NT2/D1 (cell line): ENCODE data around the gene UBAP1L.

Experiments
- SUZ12 ChIP-seq: IDR thresholded peaks from 2 replicates; pipeline ENCODE4 v1.6.1; 2011; ENCODE audit not compliant: insufficient read length, insufficient read depth; ENCODE audit errors: extremely low read depth
- YY1 ChIP-seq: IDR thresholded peaks from 2 replicates; pipeline ENCODE4 v1.6.1; 2011; ENCODE audit not compliant: insufficient read length, insufficient read depth
- ZNF274 ChIP-seq: IDR thresholded peaks from 2 replicates; pipeline ENCODE4 v1.6.1; 2011; ENCODE audit warnings: mild to moderate bottlenecking, low read depth, low read length

DNA sequence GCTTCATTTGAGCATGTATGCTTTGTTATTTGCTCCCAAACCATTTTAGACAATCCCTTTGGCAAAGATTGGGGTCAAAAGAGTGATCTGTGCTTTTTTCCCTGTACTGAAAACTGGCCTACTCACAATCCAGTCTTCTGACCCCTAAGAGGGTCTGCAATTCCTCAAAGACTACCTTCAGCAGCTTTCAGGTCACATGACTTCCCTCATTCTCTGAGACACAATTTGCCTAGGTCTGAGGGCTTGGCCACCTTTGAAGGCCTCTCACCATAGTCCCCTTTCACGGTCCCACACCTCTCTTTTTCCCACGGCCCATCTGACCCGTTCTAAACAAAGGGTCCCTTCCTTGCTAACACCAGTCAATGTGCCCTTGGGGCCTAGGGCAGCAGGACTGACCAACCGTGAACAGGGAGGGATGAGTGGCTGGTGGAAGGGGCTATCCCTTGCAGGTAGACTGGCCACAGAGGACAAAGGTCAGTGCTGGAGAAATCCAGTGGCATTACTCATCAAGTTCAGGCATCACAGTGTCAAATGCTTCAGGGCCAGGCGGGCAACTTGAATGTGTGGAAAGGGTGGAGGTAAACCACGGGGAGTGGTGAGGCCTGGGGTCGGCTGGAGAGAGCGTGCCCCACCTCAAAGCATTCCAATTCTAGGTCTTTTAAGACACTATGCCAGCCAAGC is 58.0 kb downstream of the UBAP1L start:
- TF ChIP-seq SUZ12 (no peak), YY1 (no peak), ZNF274 (no peak)
